CD14-positive monocyte (primary cell): ENCODE results near the gene SBSN. TPM values are rescaled to one million over a fixed set of nuclear protein-coding genes. Genes with fewer than 3 reads are reported as not detected.

Source experiments
- DNase-seq, 3 donors: peaks; one replicate each; pipeline ENCODE4 v3.0.0-alpha.2; 2011 to 2022
- H2AFZ ChIP-seq: 2 replicates; pipeline ENCODE4 v1.6.0; 2012; ENCODE audit warnings: mild to moderate bottlenecking, low read depth, low read length, inconsistent platforms; ENCODE audit not compliant: insufficient read depth, poor library complexity, severe bottlenecking
- H3K27ac ChIP-seq, 2 donors: 1 replicate in 1 of 2; 2 replicates in 1 of 2; pipeline ENCODE4 v1.5.1; 2012 to 2013; ENCODE audit warnings: low read length in 2 of 2, control low read depth in 1 of 2, inconsistent platforms in 1 of 2, low read depth in 1 of 2, mild to moderate bottlenecking in 1 of 2
- H3K27me3 ChIP-seq, 2 donors: one replicate each; pipeline versions ENCODE4 v1.6.0 to v1.6.1; 2011 to 2013; ENCODE audit warnings: low read length in 2 of 2; ENCODE audit not compliant: control insufficient read depth in 2 of 2, insufficient read depth in 2 of 2
- H3K36me3 ChIP-seq, 2 donors: replicated peaks in 1 of 2; 1 replicate in 1 of 2; 2 replicates in 1 of 2; pipeline versions ENCODE4 v1.5.1 to v1.6.1; 2012 to 2013; ENCODE audit warnings: low read length in 2 of 2, control low read depth in 1 of 2, inconsistent platforms in 1 of 2, mild to moderate bottlenecking in 1 of 2; ENCODE audit not compliant: insufficient read depth in 2 of 2, control insufficient read depth in 1 of 2
- H3K4me1 ChIP-seq, 2 donors: 1 replicate in 1 of 2; 2 replicates in 1 of 2; pipeline versions ENCODE4 v1.5.1 to v1.6.1; 2012 to 2013; ENCODE audit warnings: low read length in 2 of 2, control low read depth in 1 of 2, inconsistent platforms in 1 of 2, mild to moderate bottlenecking in 1 of 2, moderate library complexity in 1 of 2; ENCODE audit not compliant: insufficient read depth in 2 of 2, control insufficient read depth in 1 of 2
- H3K4me2 ChIP-seq: replicated peaks from 2 replicates; pipeline ENCODE3; 2012; ENCODE audit warnings: low read length, moderate library complexity, mild to moderate bottlenecking; ENCODE audit not compliant: poor library complexity, severe bottlenecking; ENCODE audit errors: extremely low read depth
- H3K4me3 ChIP-seq, 3 experiments: fragments of 200-600 bp in 1 of 3; sonication (generic) in 1 of 3; replicated peaks in 1 of 3; 1 replicate in 2 of 3; 2 replicates in 1 of 3; pipeline ENCODE4 v1.5.1; 2011 to 2013; ENCODE audit warnings: low read length in 3 of 3, mild to moderate bottlenecking in 3 of 3, control low read depth in 2 of 3, low read depth in 2 of 3, inconsistent platforms in 1 of 3, moderate library complexity in 1 of 3
- H3K79me2 ChIP-seq: 2 replicates; pipeline ENCODE4 v1.6.0; 2012; ENCODE audit warnings: mild to moderate bottlenecking, control low read depth, inconsistent platforms, low read length, moderate library complexity; ENCODE audit not compliant: insufficient read depth
- H3K9ac ChIP-seq: 2 replicates; pipeline ENCODE4 v1.6.0; 2017; ENCODE audit warnings: low read length, mild to moderate bottlenecking; ENCODE audit not compliant: insufficient read depth, poor library complexity, severe bottlenecking
- H3K9me3 ChIP-seq, 2 donors: replicated peaks in 1 of 2; 1 replicate in 1 of 2; 2 replicates in 1 of 2; pipeline versions ENCODE4 v1.5.1 to v1.6.1; 2012 to 2013; ENCODE audit warnings: low read length in 2 of 2, control low read depth in 1 of 2; ENCODE audit not compliant: control insufficient read depth in 1 of 2, insufficient read depth in 1 of 2
- H4K20me1 ChIP-seq: 2 replicates; pipeline ENCODE4 v1.6.0; 2012; ENCODE audit warnings: mild to moderate bottlenecking, low read length, control low read depth, moderate library complexity; ENCODE audit not compliant: insufficient read depth
- H3K27ac Mint-ChIP-seq, 7 donors: one replicate each; pipeline ENCODE4 v1.8.0; 2020; ENCODE audit warnings: mild to moderate bottlenecking in 7 of 7, mixed read lengths in 7 of 7, moderate library complexity in 6 of 7, inconsistent platforms in 2 of 7
- H3K27me3 Mint-ChIP-seq, 3 donors: one replicate each; pipeline ENCODE4 v1.8.0; 2021 to 2022; ENCODE audit warnings: low read depth in 3 of 3, mild to moderate bottlenecking in 3 of 3, mixed read lengths in 3 of 3, moderate library complexity in 3 of 3, inconsistent platforms in 1 of 3
- H3K36me3 Mint-ChIP-seq, 2 donors: one replicate each; pipeline ENCODE4 v1.8.0; 2020; ENCODE audit warnings: mixed read lengths in 2 of 2, inconsistent platforms in 1 of 2, mild to moderate bottlenecking in 1 of 2
- H3K4me1 Mint-ChIP-seq: one replicate; pipeline ENCODE4 v1.8.0; 2020; ENCODE audit warnings: mild to moderate bottlenecking, mixed read lengths
- H3K4me3 Mint-ChIP-seq, 2 donors: one replicate each; pipeline ENCODE4 v1.8.0; 2020; ENCODE audit warnings: mild to moderate bottlenecking in 2 of 2, mixed read lengths in 2 of 2, moderate library complexity in 1 of 2
- H3K9me3 Mint-ChIP-seq, 7 donors: one replicate each; pipeline ENCODE4 v1.8.0; 2020 to 2022; ENCODE audit warnings: mixed read lengths in 7 of 7, mild to moderate bottlenecking in 6 of 7, moderate library complexity in 6 of 7, inconsistent platforms in 2 of 7
- CTCF ChIP-seq: fragments of 200-600 bp; IDR thresholded peaks from one replicate; pipeline ENCODE4 v1.8.0; 2022; ENCODE audit warnings: antibody characterized with exemption, mild to moderate bottlenecking
- WGBS: methylation state at CpG from one replicate; pipeline ENCODE4 v1.1.5; 2013; ENCODE audit warnings: missing lambda C conversion rate; ENCODE audit not compliant: insufficient coverage; 5-methylcytosine and 5-hydroxymethylcytosine counted together
- intact Hi-C, 2 donors: fragments of 100-400 bp; cut with micrococcal nuclease; formaldehyde crosslinking; loops; one replicate each; pipeline versions ENCODE4 v1.15.0 to v1.15.1; 2023
- polyA plus RNA-seq, 3 donors: library from polyadenylated mRNA; depleted of rRNA in 1 of 3; unstranded in 2 of 3; stranded (reverse) in 1 of 3; fragments of 300-500 nt in 2 of 3; fragments of >200 nt in 1 of 3; fragmentation: Illumina TruSeq in 2 of 3; gene quantifications; 1 replicate in 2 of 3; 2 replicates in 1 of 3; pipeline ENCODE4 v1.2.3, GENCODE V29; 2012 to 2021

The SBSN gene
- polyA plus RNA-seq, 3 donors = not detected

- H3K9me3 Mint-ChIP-seq = peaks cover 0 to 2% (median 0%) of the 10 kb centered on the region in 7 donors
- Histone ChIP-seq H3K36me3 (no peaks in the 10 kb centered on the region), H3K9me3 (no peaks in the 10 kb centered on the region), H3K9ac (no peak overlapping the region), H3K4me3 (no peak overlapping the region), H3K4me1 (peaks cover 0 to 5% of the 10 kb centered on the region in 2 donors), H3K4me2 (no peak overlapping the region), H3K27me3 (no peaks in the 10 kb centered on the region), H4K20me1 (no peaks in the 10 kb centered on the region), H3K79me2 (no peaks in the 10 kb centered on the region), H3K27ac (no peak overlapping the region), H2AFZ (peak overlapping the region; percentile 6)
- DNase-seq = peak; percentile 60 to 76 (median 68)
- TF ChIP-seq CTCF = peak; percentile 99
- no peaks in the 10 kb centered on the region for H3K36me3 Mint-ChIP-seq
- peaks cover 7% of the 10 kb centered on the region for H3K4me1 Mint-ChIP-seq
- intact Hi-C loops = loop anchor here (1.0 to 10.0 kb wide), 3 partner anchors 141 to 223 kb away; partner anchors contain the start of gene FFAR3 (in 1 of the 2)
- H3K27me3 Mint-ChIP-seq = peaks cover 11 to 19% (median 16%) of the 10 kb centered on the region in 3 donors
- peak overlapping the region in 1 of 2 donors; percentile 40 for H3K4me3 Mint-ChIP-seq
- WGBS = 24% methylated on average over 26 of the region's 30 CpGs
- H3K27ac Mint-ChIP-seq = peak overlapping the region in 2 of 7 donors; percentile 51 to 62
These were observed 32.7 kb downstream of the SBSN start for GRCh38 chr19:35495107-35496064.

GRCh38 chr19:35493971-35494370 is 34.1 kb downstream of the SBSN start:
- no peak overlapping the region for H3K4me2 ChIP-seq
- no peaks in the 10 kb centered on the region for H3K9me3 ChIP-seq
- H3K27me3 ChIP-seq = no peaks in the 10 kb centered on the region
- no peak overlapping the region for H2AFZ ChIP-seq
- 100% methylated on average over 2 of the region's 9 CpGs for WGBS
- no peak overlapping the region for H3K4me3 Mint-ChIP-seq
- no peak for DNase-seq
- no peaks in the 10 kb centered on the region for H3K36me3 Mint-ChIP-seq
- TF ChIP-seq CTCF = no peak
- H3K9ac ChIP-seq = no peak overlapping the region
- peaks cover 7% of the 10 kb centered on the region for H3K4me1 Mint-ChIP-seq
- H3K4me3 ChIP-seq = no peak overlapping the region
- no peaks in the 10 kb centered on the region for H4K20me1 ChIP-seq
- peaks cover 0 to 5% of the 10 kb centered on the region in 2 donors for H3K4me1 ChIP-seq
- H3K27ac ChIP-seq = no peak overlapping the region
- H3K27ac Mint-ChIP-seq = peak overlapping the region in 1 of 7 donors; percentile 40
- peaks cover 0 to 2% (median 0%) of the 10 kb centered on the region in 7 donors for H3K9me3 Mint-ChIP-seq
- no peaks in the 10 kb centered on the region for H3K36me3 ChIP-seq
- intact Hi-C loops = loop anchor here in 1 of 2 donors (10.0 kb wide), 1 partner anchor 139 kb away; the partner anchor contains the start of gene FFAR3
- no peaks in the 10 kb centered on the region for H3K79me2 ChIP-seq
- peaks cover 16 to 18% (median 16%) of the 10 kb centered on the region in 3 donors for H3K27me3 Mint-ChIP-seq
